ENCODE data around the gene RASGRP1.
A peak's percentile ranks its signal among the peaks of the same experiment; 100 is the strongest.

The RASGRP1 gene

GRCh38 chr15:38557921-38558320, 6.7 kb downstream of the RASGRP1 start:
- Histone ChIP-seq H4K20me1 (ENCODE audit: insufficient read depth, low read length) (peaks cover 40% of the 10 kb centered on the region), H3K36me3 (replicated peaks; ENCODE audit: low read depth, low read length) (peaks cover 71% of the 10 kb centered on the region), H3K27me3 (ENCODE audit: low read depth, low read length) (no peaks in the 10 kb centered on the region), H3K27ac (ENCODE audit: low read length) (no peak overlapping the region), H3K79me2 (ENCODE audit: low read length) (peaks cover 96% of the 10 kb centered on the region), H3K9ac (ENCODE audit: low read length) (no peak overlapping the region), H3K4me1 (ENCODE audit: low read length) (peaks cover 57% of the 10 kb centered on the region), H3K4me2 (ENCODE audit: low read length) (no peak overlapping the region), H3K4me3 (ENCODE audit: low read length) (no peak overlapping the region), H2AFZ (ENCODE audit: low read depth, low read length) (no peak overlapping the region), H3K9me3 (ENCODE audit: insufficient read depth, low read length) (no peaks in the 10 kb centered on the region)
- TF ChIP-seq CTCF (IDR thresholded peaks at IDR 0.05; ENCODE audit: low read depth, low read length) (no peak), EZH2phosphoT487 (IDR thresholded peaks at IDR 0.05; ENCODE audit: low read depth) (no peak)

- H3K4me3 ChIP-seq (ENCODE audit: low read length): no peak overlapping the region
- H3K79me2 ChIP-seq (ENCODE audit: low read length): peaks cover 96% of the 10 kb centered on the region
- TF ChIP-seq CTCF (IDR thresholded peaks at IDR 0.05; ENCODE audit: low read depth, low read length) (no peak), EZH2phosphoT487 (IDR thresholded peaks at IDR 0.05; ENCODE audit: low read depth) (no peak)
- no peak overlapping the region for H3K4me2 ChIP-seq (ENCODE audit: low read length)
- no peak overlapping the region for H3K9ac ChIP-seq (ENCODE audit: low read length)
- no peak overlapping the region for H3K27ac ChIP-seq (ENCODE audit: low read length)
- H2AFZ ChIP-seq (ENCODE audit: low read depth, low read length): no peak overlapping the region
- H3K27me3 ChIP-seq (ENCODE audit: low read depth, low read length): no peaks in the 10 kb centered on the region
- no peaks in the 10 kb centered on the region for H3K9me3 ChIP-seq (ENCODE audit: insufficient read depth, low read length)
- peaks cover 57% of the 10 kb centered on the region for H4K20me1 ChIP-seq (ENCODE audit: insufficient read depth, low read length)
- peaks cover 74% of the 10 kb centered on the region for H3K36me3 ChIP-seq (replicated peaks; ENCODE audit: low read depth, low read length)
- H3K4me1 ChIP-seq (ENCODE audit: low read length): peaks cover 36% of the 10 kb centered on the region
Measured at GRCh38 chr15:38555686-38556334, 8.8 kb downstream of the RASGRP1 start.

DNA sequence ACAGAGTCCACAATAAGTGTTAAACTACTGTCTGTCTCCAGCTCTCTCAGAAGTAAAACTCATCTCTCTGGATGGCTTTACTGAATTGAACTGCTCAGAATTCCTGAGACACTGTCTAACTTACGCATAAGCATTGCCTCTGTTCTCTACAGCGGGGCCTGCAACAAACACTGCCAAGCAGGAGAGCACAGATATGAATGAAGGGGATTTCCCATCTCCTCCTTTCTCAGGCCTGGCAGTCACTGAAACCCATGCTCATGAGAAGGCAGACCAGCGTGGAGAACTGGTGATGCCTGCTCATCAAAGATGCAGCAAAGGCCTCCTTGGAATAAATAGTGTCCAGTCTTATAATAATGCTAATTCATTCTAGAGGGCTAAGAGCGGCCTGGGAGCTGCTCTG, 10.3 kb downstream of the RASGRP1 start:
- H3K27ac ChIP-seq (ENCODE audit: low read length): no peak overlapping the region
- H3K79me2 ChIP-seq (ENCODE audit: low read length): peaks cover 86% of the 10 kb centered on the region
- no peak overlapping the region for H2AFZ ChIP-seq (ENCODE audit: low read depth, low read length)
- TF ChIP-seq EZH2phosphoT487 (IDR thresholded peaks at IDR 0.05; ENCODE audit: low read depth) (no peak), CTCF (IDR thresholded peaks at IDR 0.05; ENCODE audit: low read depth, low read length) (no peak)
- peaks cover 50% of the 10 kb centered on the region for H4K20me1 ChIP-seq (ENCODE audit: insufficient read depth, low read length)
- no peak overlapping the region for H3K9ac ChIP-seq (ENCODE audit: low read length)
- no peaks in the 10 kb centered on the region for H3K9me3 ChIP-seq (ENCODE audit: insufficient read depth, low read length)
- peaks cover 27% of the 10 kb centered on the region for H3K4me1 ChIP-seq (ENCODE audit: low read length)
- H3K36me3 ChIP-seq (replicated peaks; ENCODE audit: low read depth, low read length): peaks cover 66% of the 10 kb centered on the region
- peak overlapping the region; percentile 48 for H3K4me2 ChIP-seq (ENCODE audit: low read length)
- H3K4me3 ChIP-seq (ENCODE audit: low read length): no peak overlapping the region
- H3K27me3 ChIP-seq (ENCODE audit: low read depth, low read length): no peaks in the 10 kb centered on the region

DNA sequence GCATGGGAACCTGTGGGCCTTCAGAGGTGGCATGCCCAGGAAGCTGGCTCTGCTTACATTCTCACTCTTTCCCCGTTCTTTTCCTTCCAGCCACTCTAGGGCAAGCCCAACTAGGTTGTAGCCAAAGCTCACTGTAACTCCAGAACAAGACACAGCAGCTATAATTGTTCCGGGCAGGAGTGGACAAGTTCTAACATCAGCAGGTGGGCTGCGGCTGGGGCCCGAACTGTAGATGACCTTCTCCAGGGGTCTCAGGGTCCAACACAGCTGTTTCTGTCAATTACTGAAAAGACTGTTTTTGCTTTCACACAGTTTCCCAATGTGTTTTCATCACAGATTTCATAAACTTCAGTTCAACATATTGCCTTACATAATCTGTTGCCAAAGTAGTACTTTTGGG, 11.5 kb downstream of the RASGRP1 start:
- Histone ChIP-seq H2AFZ (ENCODE audit: low read depth, low read length) (no peak overlapping the region), H4K20me1 (ENCODE audit: insufficient read depth, low read length) (peaks cover 58% of the 10 kb centered on the region), H3K36me3 (replicated peaks; ENCODE audit: low read depth, low read length) (peaks cover 63% of the 10 kb centered on the region), H3K27ac (ENCODE audit: low read length) (no peak overlapping the region), H3K9me3 (ENCODE audit: insufficient read depth, low read length) (no peaks in the 10 kb centered on the region), H3K79me2 (ENCODE audit: low read length) (peaks cover 87% of the 10 kb centered on the region), H3K27me3 (ENCODE audit: low read depth, low read length) (no peaks in the 10 kb centered on the region), H3K4me3 (ENCODE audit: low read length) (no peak overlapping the region), H3K4me2 (ENCODE audit: low read length) (no peak overlapping the region), H3K4me1 (ENCODE audit: low read length) (peaks cover 25% of the 10 kb centered on the region), H3K9ac (ENCODE audit: low read length) (no peak overlapping the region)
- TF ChIP-seq EZH2phosphoT487 (IDR thresholded peaks at IDR 0.05; ENCODE audit: low read depth) (no peak), CTCF (IDR thresholded peaks at IDR 0.05; ENCODE audit: low read depth, low read length) (no peak)

Measured in OCI-LY3 (cell line).